Measurements from ENCODE around the gene FLT1.

Gene FLT1

GRCh38 chr13:28411831-28412353 is 83.0 kb downstream of the FLT1 start:
- H3K9me3 ChIP-seq (ENCODE audit: control insufficient read depth, insufficient read depth, low read length) = no peaks in the 10 kb centered on the region
- H3K27me3 ChIP-seq (ENCODE audit: control insufficient read depth, low read length) = no peaks in the 10 kb centered on the region
- H4K20me1 ChIP-seq (ENCODE audit: control insufficient read depth, insufficient read depth, low read depth, low read length) = no peaks in the 10 kb centered on the region
- no peak overlapping the region for H3K4me3 ChIP-seq (ENCODE audit: low read length)
- no peak overlapping the region for H3K27ac ChIP-seq (ENCODE audit: low read depth, low read length)
- H3K4me2 ChIP-seq (ENCODE audit: low read length) = no peak overlapping the region
- H3K36me3 ChIP-seq (ENCODE audit: control insufficient read depth, low read length) = no peaks in the 10 kb centered on the region
- no peak for TF ChIP-seq CTCF (IDR thresholded peaks at IDR 0.05; ENCODE audit: low read depth, low read length, poor library complexity, severe bottlenecking)
- TF ChIP-seq EZH2phosphoT487 (IDR thresholded peaks at IDR 0.05; ENCODE audit: borderline replicate concordance, low read length) = no peak
- no peaks in the 10 kb centered on the region for H3K79me2 ChIP-seq (ENCODE audit: control insufficient read depth, low read length)
- no peaks in the 10 kb centered on the region for H3K4me1 ChIP-seq (ENCODE audit: control insufficient read depth, low read length)
- no peaks in the 10 kb centered on the region for H3K9me2 ChIP-seq (replicated peaks; ENCODE audit: control insufficient read depth, low read length)
- H3F3A ChIP-seq (ENCODE audit: control insufficient read depth, insufficient read depth) = no peaks in the 10 kb centered on the region

- H3K79me2 ChIP-seq (ENCODE audit: control insufficient read depth, low read length) = no peaks in the 10 kb centered on the region
- no peak overlapping the region for H3K4me2 ChIP-seq (ENCODE audit: low read length)
- H4K20me1 ChIP-seq (ENCODE audit: control insufficient read depth, insufficient read depth, low read depth, low read length) = no peaks in the 10 kb centered on the region
- H3K27ac ChIP-seq (ENCODE audit: low read depth, low read length) = no peak overlapping the region
- H3K4me1 ChIP-seq (ENCODE audit: control insufficient read depth, low read length) = no peaks in the 10 kb centered on the region
- no peak overlapping the region for H3K4me3 ChIP-seq (ENCODE audit: low read length)
- H3K9me2 ChIP-seq (replicated peaks; ENCODE audit: control insufficient read depth, low read length) = no peaks in the 10 kb centered on the region
- no peaks in the 10 kb centered on the region for H3F3A ChIP-seq (ENCODE audit: control insufficient read depth, insufficient read depth)
- TF ChIP-seq EZH2phosphoT487 (IDR thresholded peaks at IDR 0.05; ENCODE audit: borderline replicate concordance, low read length) (no peak), CTCF (IDR thresholded peaks at IDR 0.05; ENCODE audit: low read depth, low read length, poor library complexity, severe bottlenecking) (no peak)
- H3K27me3 ChIP-seq (ENCODE audit: control insufficient read depth, low read length) = no peaks in the 10 kb centered on the region
- no peaks in the 10 kb centered on the region for H3K36me3 ChIP-seq (ENCODE audit: control insufficient read depth, low read length)
- H3K9me3 ChIP-seq (ENCODE audit: control insufficient read depth, insufficient read depth, low read length) = no peaks in the 10 kb centered on the region
These were observed 84.8 kb downstream of the FLT1 start for GRCh38 chr13:28410096-28410495.

GRCh38 chr13:28409648-28410047 is 85.3 kb downstream of the FLT1 start:
- H3K27me3 ChIP-seq (ENCODE audit: control insufficient read depth, low read length) = no peaks in the 10 kb centered on the region
- no peaks in the 10 kb centered on the region for H3K36me3 ChIP-seq (ENCODE audit: control insufficient read depth, low read length)
- H3K4me2 ChIP-seq (ENCODE audit: low read length) = no peak overlapping the region
- H3K9me3 ChIP-seq (ENCODE audit: control insufficient read depth, insufficient read depth, low read length) = no peaks in the 10 kb centered on the region
- H3K27ac ChIP-seq (ENCODE audit: low read depth, low read length) = no peak overlapping the region
- TF ChIP-seq CTCF (IDR thresholded peaks at IDR 0.05; ENCODE audit: low read depth, low read length, poor library complexity, severe bottlenecking) = no peak
- TF ChIP-seq EZH2phosphoT487 (IDR thresholded peaks at IDR 0.05; ENCODE audit: borderline replicate concordance, low read length) = no peak
- no peak overlapping the region for H3K4me3 ChIP-seq (ENCODE audit: low read length)
- no peaks in the 10 kb centered on the region for H3F3A ChIP-seq (ENCODE audit: control insufficient read depth, insufficient read depth)
- no peaks in the 10 kb centered on the region for H4K20me1 ChIP-seq (ENCODE audit: control insufficient read depth, insufficient read depth, low read depth, low read length)
- no peaks in the 10 kb centered on the region for H3K9me2 ChIP-seq (replicated peaks; ENCODE audit: control insufficient read depth, low read length)
- no peaks in the 10 kb centered on the region for H3K4me1 ChIP-seq (ENCODE audit: control insufficient read depth, low read length)
- H3K79me2 ChIP-seq (ENCODE audit: control insufficient read depth, low read length) = no peaks in the 10 kb centered on the region

Data from DOHH2 (cell line).